OCI-LY1 (cell line): ENCODE data around the gene LDLRAD2.

Experiments used
- H2AFZ ChIP-seq: fragments of 200-600 bp; sonication (generic), shearing (Covaris generic); 2 replicates; pipeline ENCODE4 v1.6.0; 2014; ENCODE audit warnings: antibody characterized with exemption, mild to moderate bottlenecking, low read length
- H3F3A ChIP-seq: fragments of 200-600 bp; sonication (generic), shearing (Covaris generic); 2 replicates; pipeline ENCODE4 v1.6.0; 2014; ENCODE audit warnings: mild to moderate bottlenecking, antibody characterized with exemption, low read length, moderate library complexity; ENCODE audit not compliant: insufficient read depth
- H3K27ac ChIP-seq: fragments of 200-600 bp; sonication (generic); 2 replicates; pipeline ENCODE4 v1.5.1; 2014; ENCODE audit warnings: low read length, mixed run types, mild to moderate bottlenecking, low read depth; ENCODE audit not compliant: poor library complexity, severe bottlenecking
- H3K27me3 ChIP-seq: fragments of 200-600 bp; sonication (generic); 2 replicates; pipeline ENCODE4 v1.6.0; 2014; ENCODE audit warnings: antibody characterized with exemption, mild to moderate bottlenecking, low read length, moderate library complexity; ENCODE audit not compliant: insufficient read depth
- H3K36me3 ChIP-seq: fragments of 200-600 bp; sonication (generic); 2 replicates; pipeline ENCODE4 v1.6.1; 2014; ENCODE audit warnings: mild to moderate bottlenecking, antibody characterized with exemption, low read length, moderate library complexity, mixed read lengths; ENCODE audit not compliant: insufficient read depth
- H3K4me1 ChIP-seq: fragments of 200-600 bp; sonication (generic); 2 replicates; pipeline ENCODE4 v1.5.1; 2014; ENCODE audit warnings: mild to moderate bottlenecking, low read length, moderate library complexity; ENCODE audit not compliant: insufficient read depth, severe bottlenecking
- H3K4me2 ChIP-seq: fragments of 200-600 bp; sonication (generic), shearing (Covaris generic); 2 replicates; pipeline ENCODE4 v1.6.1; 2014; ENCODE audit warnings: low read length
- H3K4me3 ChIP-seq: fragments of 200-600 bp; sonication (generic); 2 replicates; pipeline ENCODE4 v1.5.1; 2014; ENCODE audit warnings: low read length, low read depth, mild to moderate bottlenecking, mixed read lengths; ENCODE audit not compliant: poor library complexity, severe bottlenecking
- H3K79me2 ChIP-seq: fragments of 200-600 bp; shearing (Covaris generic); 2 replicates; pipeline ENCODE4 v1.6.1; 2016; ENCODE audit warnings: mixed run types, low read length, mixed read lengths; ENCODE audit not compliant: insufficient read depth
- H3K9ac ChIP-seq: fragments of 200-600 bp; sonication (generic), shearing (Covaris generic); 2 replicates; pipeline ENCODE4 v1.6.1; 2014; ENCODE audit warnings: mild to moderate bottlenecking, low read length, mixed read lengths
- H3K9me2 ChIP-seq: fragments of 200-600 bp; sonication (generic), shearing (Covaris generic); 2 replicates; pipeline ENCODE4 v1.6.1; 2014; ENCODE audit warnings: low read depth, mild to moderate bottlenecking, low read length, mixed read lengths
- H3K9me3 ChIP-seq: fragments of 200-600 bp; shearing (Covaris generic); 2 replicates; pipeline ENCODE4 v1.6.1; 2014; ENCODE audit warnings: low read length, mixed read lengths
- H4K20me1 ChIP-seq: fragments of 200-600 bp; sonication (generic), shearing (Covaris generic); 2 replicates; pipeline ENCODE4 v1.6.0; 2016; ENCODE audit warnings: mild to moderate bottlenecking, low read length; ENCODE audit not compliant: insufficient read depth
- EZH2 ChIP-seq: fragments of 200-600 bp; sonication (generic), shearing (Covaris generic); IDR thresholded peaks from 2 replicates; pipeline ENCODE4 v1.8.0; 2017; ENCODE audit warnings: borderline replicate concordance, mixed run types, mild to moderate bottlenecking, antibody characterized with exemption, low read length, moderate library complexity, mixed read lengths
- TF ChIP-seq, protein P1 (sequence below): fragments of 200-600 bp; sonication (generic), shearing (Covaris generic); IDR thresholded peaks from 2 replicates; pipeline ENCODE4 v1.5.1; 2017; ENCODE audit warnings: mild to moderate bottlenecking, antibody characterized with exemption, low read length, moderate library complexity, mixed read lengths

LDLRAD2 gene

GRCh38 chr1:21779613-21780521, 32.2 kb upstream of the LDLRAD2 start:
- Histone ChIP-seq H3K79me2 (peaks cover 73% of the 10 kb centered on the region), H3K36me3 (peaks cover 16% of the 10 kb centered on the region), H3K9me2 (no peaks in the 10 kb centered on the region), H3K27me3 (no peaks in the 10 kb centered on the region), H3K4me3 (peak overlapping the region; percentile 72), H3K9ac (peak overlapping the region; percentile 35; the same call in 1 of the 2 replicates), H2AFZ (no peak overlapping the region), H3K27ac (peak overlapping the region; percentile 60), H4K20me1 (no peaks in the 10 kb centered on the region), H3K4me1 (peaks cover 30% of the 10 kb centered on the region), H3K9me3 (no peaks in the 10 kb centered on the region), H3F3A (no peaks in the 10 kb centered on the region), H3K4me2 (peak overlapping the region; percentile 71)
- TF ChIP-seq, protein P1, sequence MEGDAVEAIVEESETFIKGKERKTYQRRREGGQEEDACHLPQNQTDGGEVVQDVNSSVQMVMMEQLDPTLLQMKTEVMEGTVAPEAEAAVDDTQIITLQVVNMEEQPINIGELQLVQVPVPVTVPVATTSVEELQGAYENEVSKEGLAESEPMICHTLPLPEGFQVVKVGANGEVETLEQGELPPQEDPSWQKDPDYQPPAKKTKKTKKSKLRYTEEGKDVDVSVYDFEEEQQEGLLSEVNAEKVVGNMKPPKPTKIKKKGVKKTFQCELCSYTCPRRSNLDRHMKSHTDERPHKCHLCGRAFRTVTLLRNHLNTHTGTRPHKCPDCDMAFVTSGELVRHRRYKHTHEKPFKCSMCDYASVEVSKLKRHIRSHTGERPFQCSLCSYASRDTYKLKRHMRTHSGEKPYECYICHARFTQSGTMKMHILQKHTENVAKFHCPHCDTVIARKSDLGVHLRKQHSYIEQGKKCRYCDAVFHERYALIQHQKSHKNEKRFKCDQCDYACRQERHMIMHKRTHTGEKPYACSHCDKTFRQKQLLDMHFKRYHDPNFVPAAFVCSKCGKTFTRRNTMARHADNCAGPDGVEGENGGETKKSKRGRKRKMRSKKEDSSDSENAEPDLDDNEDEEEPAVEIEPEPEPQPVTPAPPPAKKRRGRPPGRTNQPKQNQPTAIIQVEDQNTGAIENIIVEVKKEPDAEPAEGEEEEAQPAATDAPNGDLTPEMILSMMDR: no peak
- no peak for TF ChIP-seq EZH2

GRCh38 chr1:21781815-21782348, 30.2 kb upstream of the LDLRAD2 start:
- peak overlapping the region; percentile 97 for H3K27ac ChIP-seq
- TF ChIP-seq, protein P1: no peak
- no peak for TF ChIP-seq EZH2

GRCh38 chr1:21782349-21782867, 29.7 kb upstream of the LDLRAD2 start:
- Histone ChIP-seq H3K4me3 (peak overlapping the region; percentile 72), H3F3A (no peaks in the 10 kb centered on the region), H3K9ac (peak overlapping the region; percentile 87), H3K9me2 (no peaks in the 10 kb centered on the region), H3K27ac (peak overlapping the region; percentile 97), H3K4me2 (peak overlapping the region; percentile 82), H4K20me1 (no peaks in the 10 kb centered on the region), H3K27me3 (no peaks in the 10 kb centered on the region), H2AFZ (no peak overlapping the region), H3K79me2 (peaks cover 49% of the 10 kb centered on the region), H3K36me3 (no peaks in the 10 kb centered on the region; the same call in 1 of the 2 replicates), H3K9me3 (no peaks in the 10 kb centered on the region), H3K4me1 (peaks cover 18% of the 10 kb centered on the region)
- TF ChIP-seq EZH2: no peak
- TF ChIP-seq, protein P1: peak; percentile 28; the same call in 1 of the 2 replicates

More at GRCh38 chr1:21781815-21782348, 30.2 kb upstream of the LDLRAD2 start:
- Histone ChIP-seq H3K9ac (peak overlapping the region; percentile 87), H3F3A (no peaks in the 10 kb centered on the region), H4K20me1 (no peaks in the 10 kb centered on the region), H3K9me3 (no peaks in the 10 kb centered on the region), H3K79me2 (peaks cover 54% of the 10 kb centered on the region), H3K4me1 (peaks cover 18% of the 10 kb centered on the region), H3K9me2 (no peaks in the 10 kb centered on the region), H3K36me3 (0 out of 2 replicates have a peak, but pooled peaks cover 3% of the 10 kb centered on the region), H3K27me3 (no peaks in the 10 kb centered on the region), H2AFZ (no peak overlapping the region), H3K4me2 (peak overlapping the region; percentile 82), H3K4me3 (peak overlapping the region; percentile 72)
